GM12872 (cell line): ENCODE data around the gene TTC7B.

Source experiments
- CTCF ChIP-seq: IDR thresholded peaks from 3 replicates; pipeline ENCODE4 v1.5.1; 2011; ENCODE audit warnings: low read depth, mild to moderate bottlenecking, low read length, moderate library complexity; ENCODE audit not compliant: insufficient read depth

Gene TTC7B

GRCh38 chr14:90518069-90518940 is 297.9 kb downstream of the TTC7B start:
- TF ChIP-seq CTCF = no peak

GRCh38 chr14:90517076-90517841 is 299.0 kb downstream of the TTC7B start:
- no peak for TF ChIP-seq CTCF

GRCh38 chr14:90514566-90514965 is 301.7 kb downstream of the TTC7B start:
- TF ChIP-seq CTCF = no peak

GRCh38 chr14:90514015-90514398 is 302.2 kb downstream of the TTC7B start:
- TF ChIP-seq CTCF = no peak

GRCh38 chr14:90513161-90514014 is 302.8 kb downstream of the TTC7B start:
- TF ChIP-seq CTCF = no peak

- TF ChIP-seq CTCF = no peak
Observed at GRCh38 chr14:90512329-90512991, 303.8 kb downstream of the TTC7B start.
